ENCODE results near the gene UGT1A3. TPM values are rescaled to one million over a fixed set of nuclear protein-coding genes. Genes with fewer than 3 reads are reported as not detected.

Gene UGT1A3
- total RNA-seq, 1 donor from 2014 or later, result 0.19 TPM

GRCh38 chr2:233691443-233692433 lies 37.1 kb upstream of the UGT1A3 start:
- no peaks in the 10 kb centered on the region for H3K4me1 Mint-ChIP-seq (ENCODE audit: unreplicated experiment)
- no peak overlapping the region for H3K27ac Mint-ChIP-seq
- no peak for DNase-seq (ENCODE audit: extremely low spot score, unreplicated experiment)
- H3K27me3 Mint-ChIP-seq, result peaks cover 4% of the 10 kb centered on the region
- no peaks in the 10 kb centered on the region for H3K36me3 Mint-ChIP-seq
- no peaks in the 10 kb centered on the region for H3K9me3 Mint-ChIP-seq
- no peak overlapping the region for H3K4me3 Mint-ChIP-seq
- TF ChIP-seq CTCF (conservative IDR thresholded peaks at IDR 0.05), result no peak

DNA sequence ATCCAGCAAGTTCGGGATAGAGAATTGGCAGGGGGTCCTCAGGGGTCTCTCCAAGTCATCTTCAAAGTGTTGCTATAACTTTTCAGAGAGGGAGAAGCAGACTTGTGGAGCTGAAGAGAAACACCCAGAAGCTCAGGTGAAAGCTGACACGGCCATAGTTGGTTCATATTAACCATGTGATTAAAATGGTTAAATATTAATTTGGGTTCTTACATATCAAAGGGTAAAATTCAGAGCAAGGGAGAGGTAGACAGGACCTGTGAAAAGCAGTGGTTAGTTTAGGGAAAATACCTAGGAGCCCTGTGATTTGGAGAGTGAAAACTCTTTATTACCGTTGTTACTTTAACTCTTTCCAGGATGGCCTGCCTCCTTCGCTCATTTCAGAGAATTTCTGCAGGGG lies 36.2 kb upstream of the UGT1A3 start, which contains the start of gene UGT1A6:
Gene UGT1A6 (plus strand): TSS at position 243 of the 400 bp plus-strand sequence. CDS start 115 bp downstream, at position 358.
- H3K36me3 Mint-ChIP-seq, result no peaks in the 10 kb centered on the region
- H3K9me3 Mint-ChIP-seq, result no peaks in the 10 kb centered on the region
- no peak within 1 kb of the TSS for H3K4me3 Mint-ChIP-seq
- DNase-seq (ENCODE audit: extremely low spot score, unreplicated experiment), result no peak
- no peak for TF ChIP-seq CTCF (conservative IDR thresholded peaks at IDR 0.05)
- H3K27ac Mint-ChIP-seq, result no peak within 1 kb of the TSS
- H3K4me1 Mint-ChIP-seq (ENCODE audit: unreplicated experiment), result no peaks in the 10 kb centered on the region
- peaks cover 3% of the 10 kb centered on the region for H3K27me3 Mint-ChIP-seq

DNA sequence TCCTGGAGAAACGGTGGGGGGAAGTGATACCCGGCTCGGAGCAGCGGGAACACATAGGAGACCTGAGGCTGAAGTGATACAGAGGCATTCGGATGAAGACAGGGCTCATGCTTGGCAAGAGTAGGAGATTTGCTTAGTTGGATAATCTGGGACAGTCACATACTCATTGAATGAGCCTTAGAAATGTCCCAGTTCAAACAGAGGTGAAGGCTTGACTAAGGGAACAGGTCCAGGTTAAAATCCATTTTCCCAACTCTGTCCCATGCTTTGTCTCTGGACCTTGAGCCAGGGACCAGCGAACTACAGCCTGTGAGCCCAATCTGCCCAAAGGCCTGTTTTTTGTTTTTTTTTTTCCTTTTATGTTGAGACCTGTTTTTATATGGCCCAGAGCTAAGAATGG lies 34.9 kb upstream of the UGT1A3 start:
- H3K27me3 Mint-ChIP-seq, result no peaks in the 10 kb centered on the region
- no peaks in the 10 kb centered on the region for H3K9me3 Mint-ChIP-seq
- no peak overlapping the region for H3K4me3 Mint-ChIP-seq
- TF ChIP-seq CTCF (conservative IDR thresholded peaks at IDR 0.05), result no peak
- H3K4me1 Mint-ChIP-seq (ENCODE audit: unreplicated experiment), result no peaks in the 10 kb centered on the region
- no peaks in the 10 kb centered on the region for H3K36me3 Mint-ChIP-seq
- no peak overlapping the region for H3K27ac Mint-ChIP-seq
- no peak for DNase-seq (ENCODE audit: extremely low spot score, unreplicated experiment)

GRCh38 chr2:233698740-233699139 lies 30.1 kb upstream of the UGT1A3 start:
- Mint-ChIP-seq H3K36me3 (no peaks in the 10 kb centered on the region), H3K27me3 (no peaks in the 10 kb centered on the region), H3K27ac (no peak overlapping the region), H3K4me1 (ENCODE audit: unreplicated experiment) (no peaks in the 10 kb centered on the region), H3K9me3 (no peaks in the 10 kb centered on the region), H3K4me3 (no peak overlapping the region)
- DNase-seq (ENCODE audit: extremely low spot score, unreplicated experiment), result no peak
- TF ChIP-seq CTCF (conservative IDR thresholded peaks at IDR 0.05), result no peak

DNA sequence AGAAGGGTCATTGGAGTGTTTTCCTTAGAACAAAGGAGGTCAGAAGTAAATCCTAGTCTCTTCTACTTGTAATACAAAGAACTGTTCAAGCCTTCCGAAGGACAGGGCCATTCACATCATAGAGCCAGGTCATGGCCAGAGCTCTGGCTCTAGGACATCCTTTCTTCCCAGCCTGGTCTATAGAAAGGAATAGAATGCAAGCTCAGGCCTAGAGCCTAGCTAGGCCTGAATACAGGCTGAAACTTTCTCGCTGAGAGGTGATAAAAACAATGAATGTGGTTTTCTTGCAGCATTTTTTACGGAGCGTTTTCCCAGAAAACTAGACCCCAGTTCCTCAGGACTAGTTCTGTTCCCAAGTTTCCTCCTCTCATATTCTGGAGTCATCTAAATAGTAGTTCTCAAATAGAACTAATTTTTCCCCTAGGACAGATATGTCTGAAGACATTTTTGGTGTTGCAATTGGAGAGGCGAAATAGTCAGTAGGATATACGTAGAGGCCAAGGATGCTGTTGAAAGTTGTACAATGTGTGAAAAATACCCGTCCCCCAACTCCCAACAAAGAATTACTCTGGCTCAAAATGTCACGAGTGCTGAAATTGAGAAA lies 29.3 kb upstream of the UGT1A3 start:
- DNase-seq (ENCODE audit: extremely low spot score, unreplicated experiment), result no peak
- no peaks in the 10 kb centered on the region for H3K4me1 Mint-ChIP-seq (ENCODE audit: unreplicated experiment)
- no peak for TF ChIP-seq CTCF (conservative IDR thresholded peaks at IDR 0.05)
- H3K4me3 Mint-ChIP-seq, result no peak overlapping the region
- H3K36me3 Mint-ChIP-seq, result no peaks in the 10 kb centered on the region
- peak overlapping the region; percentile 69 for H3K27ac Mint-ChIP-seq
- H3K9me3 Mint-ChIP-seq, result no peaks in the 10 kb centered on the region
- no peaks in the 10 kb centered on the region for H3K27me3 Mint-ChIP-seq

All from type B pancreatic cell (in vitro differentiated cells).